ENCODE data around the gene TEX2.

- TF ChIP-seq EZH2 (IDR thresholded peaks at IDR 0.05; ENCODE audit: low read length), result no peak
- TF ChIP-seq CTCF (optimal IDR thresholded peaks at IDR 0.05 in 1 of 3, IDR thresholded peaks at IDR 0.05 in 1 of 3, conservative IDR thresholded peaks at IDR 0.05 in 1 of 3; ENCODE audit: extremely low read depth in 1 of 3, insufficient read depth in 2 of 3, low read length in 3 of 3), result no peak
Observed at GRCh38 chr17:64278614-64279013, 15.6 kb upstream of the TEX2 start.

Measured in keratinocyte (primary cell).